Brain pericyte (primary cell): ENCODE measurements around the gene FBXW11.
"Not testable (repeated sequence)": the region's sequence is repeated elsewhere in the genome, so short reads cannot be mapped to it uniquely, and the experiment has no call there.

ENCODE experiments used
- DNase-seq: peaks from one replicate; pipeline ENCODE4 v3.0.0-alpha.2; 2012; ENCODE audit warnings: low read depth, low spot score

FBXW11 gene

GRCh38 chr5:172020110-172020786 lies 13.8 kb upstream of the FBXW11 start:
- not testable (repeated sequence) for DNase-seq

DNA sequence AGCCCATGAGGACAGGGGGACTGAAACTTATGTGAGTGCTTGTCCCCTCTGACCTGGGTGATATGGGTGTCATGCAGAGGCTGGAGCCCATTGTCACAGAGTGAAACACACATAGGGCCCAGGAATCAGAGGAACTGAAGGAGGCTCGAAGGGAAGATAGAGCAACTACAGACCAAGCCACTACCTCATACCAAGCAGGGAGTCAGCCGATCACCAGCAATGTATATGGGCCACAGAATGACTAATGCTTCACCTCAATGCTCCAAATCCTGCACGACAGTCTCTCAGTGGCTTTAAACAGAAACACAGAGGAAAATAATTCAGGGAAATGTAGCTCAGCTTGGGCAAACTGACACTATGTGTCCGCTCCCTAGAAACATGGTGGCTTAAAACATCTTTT lies 8.9 kb upstream of the FBXW11 start:
- no peak for DNase-seq

GRCh38 chr5:172010278-172010677 lies 3.8 kb upstream of the FBXW11 start:
- DNase-seq = no peak

DNA sequence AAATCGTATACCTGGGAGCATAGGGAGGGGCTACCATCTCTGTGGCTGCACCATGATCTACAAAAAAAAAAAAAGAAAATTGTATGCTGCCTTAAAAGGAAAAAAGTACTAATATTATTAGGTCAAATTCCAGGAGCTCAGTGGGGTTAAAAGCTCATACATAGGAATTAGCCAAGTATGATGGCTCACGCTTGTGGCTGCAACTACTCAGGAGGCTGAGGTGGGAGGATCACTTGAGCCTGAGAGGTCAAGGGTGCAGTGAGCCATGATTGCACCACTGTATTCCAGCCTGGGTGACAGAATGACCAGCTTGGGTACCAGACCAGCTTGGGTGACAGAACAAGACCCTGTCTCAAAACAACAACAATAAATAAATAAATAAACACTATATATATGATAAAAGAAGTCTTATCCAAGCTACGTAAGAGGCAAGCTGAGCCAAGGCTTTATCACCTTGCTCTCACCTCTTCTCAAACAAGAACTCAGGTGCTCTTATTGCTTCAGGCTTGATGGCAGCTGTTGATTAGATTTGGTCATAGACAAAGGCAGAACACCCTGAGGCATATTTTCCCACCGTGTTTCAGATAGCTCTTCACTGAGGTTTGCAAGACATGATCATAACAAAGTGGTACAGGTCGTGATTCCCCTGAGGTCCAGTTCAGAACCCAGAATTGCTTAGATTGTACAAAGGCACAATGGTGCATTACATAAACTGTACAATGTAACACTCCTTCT lies 3.3 kb upstream of the FBXW11 start:
- DNase-seq = no peak

- DNase-seq = no peak
Observed at GRCh38 chr5:172008689-172009141, 2.3 kb upstream of the FBXW11 start.

- DNase-seq = no peak
Observed at GRCh38 chr5:172008111-172008455, 1.6 kb upstream of the FBXW11 start.

DNA sequence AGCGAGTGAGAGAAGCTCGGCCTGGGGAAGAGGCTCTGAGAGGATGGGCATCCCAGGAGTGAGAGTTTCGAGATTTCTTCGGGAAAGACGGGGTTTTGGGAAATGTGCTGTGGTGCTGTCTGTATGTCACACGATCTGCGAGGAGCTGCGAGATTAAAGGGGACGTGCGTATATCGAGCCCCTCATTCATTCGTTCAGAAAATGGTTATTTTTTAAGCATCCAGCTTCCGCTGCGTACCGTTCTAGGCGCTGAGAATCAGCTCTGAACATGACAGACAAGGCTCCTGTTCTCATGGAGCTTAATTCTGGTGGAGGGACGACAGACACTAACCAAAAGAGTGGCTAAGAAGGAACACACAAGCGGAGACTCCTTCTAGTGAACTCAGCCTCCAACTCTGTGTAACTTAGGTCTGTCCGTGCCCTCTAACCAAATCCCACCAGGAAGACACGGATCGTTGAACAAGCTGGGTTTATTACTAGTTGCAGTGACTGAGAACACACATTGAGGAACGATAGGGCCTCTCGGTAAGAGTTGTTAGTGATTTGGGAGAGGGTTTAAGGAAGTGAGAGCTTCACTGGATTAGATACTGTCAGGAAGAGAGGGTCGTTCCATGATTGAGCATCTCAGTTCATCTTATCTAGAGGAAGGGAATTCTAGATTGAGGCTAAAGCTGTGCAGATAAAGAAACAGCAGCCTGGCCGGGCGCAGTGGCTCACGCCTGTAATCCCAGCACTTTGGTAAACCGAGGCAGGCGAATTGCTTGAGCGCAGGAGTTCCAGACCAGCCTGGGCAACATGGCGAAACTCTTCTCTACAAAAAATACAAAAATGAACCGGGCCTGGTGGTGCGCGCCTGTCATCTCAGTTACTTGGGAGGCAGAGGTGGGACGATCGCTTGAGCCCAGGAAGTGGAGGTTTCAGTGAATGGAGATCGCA lies 1.0 kb upstream of the FBXW11 start:
- no peak for DNase-seq

- DNase-seq = no peak
Observed at GRCh38 chr5:172005708-172006320, 624 bp downstream of the FBXW11 start.

GRCh38 chr5:172004824-172005237 lies 1.6 kb downstream of the FBXW11 start:
- DNase-seq = no peak

DNA sequence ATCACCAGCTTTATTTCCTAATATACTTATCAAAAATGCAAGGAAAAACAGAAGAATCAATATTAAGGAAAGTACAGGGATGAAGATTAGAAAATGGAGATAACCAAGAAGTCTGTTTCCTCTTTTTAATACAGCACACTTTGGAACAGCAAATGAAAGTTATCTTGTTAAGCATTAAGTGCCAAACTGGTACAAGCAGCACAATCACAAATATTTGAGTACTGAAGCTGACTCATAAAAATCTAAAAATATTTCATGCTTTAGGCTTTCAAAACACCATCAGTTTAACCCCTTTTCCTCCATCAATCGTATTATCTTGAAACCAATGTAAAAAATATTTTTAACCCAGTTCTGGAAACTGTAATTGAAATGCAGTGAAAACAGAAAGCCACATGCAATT lies 2.7 kb downstream of the FBXW11 start:
- no peak for DNase-seq

DNA sequence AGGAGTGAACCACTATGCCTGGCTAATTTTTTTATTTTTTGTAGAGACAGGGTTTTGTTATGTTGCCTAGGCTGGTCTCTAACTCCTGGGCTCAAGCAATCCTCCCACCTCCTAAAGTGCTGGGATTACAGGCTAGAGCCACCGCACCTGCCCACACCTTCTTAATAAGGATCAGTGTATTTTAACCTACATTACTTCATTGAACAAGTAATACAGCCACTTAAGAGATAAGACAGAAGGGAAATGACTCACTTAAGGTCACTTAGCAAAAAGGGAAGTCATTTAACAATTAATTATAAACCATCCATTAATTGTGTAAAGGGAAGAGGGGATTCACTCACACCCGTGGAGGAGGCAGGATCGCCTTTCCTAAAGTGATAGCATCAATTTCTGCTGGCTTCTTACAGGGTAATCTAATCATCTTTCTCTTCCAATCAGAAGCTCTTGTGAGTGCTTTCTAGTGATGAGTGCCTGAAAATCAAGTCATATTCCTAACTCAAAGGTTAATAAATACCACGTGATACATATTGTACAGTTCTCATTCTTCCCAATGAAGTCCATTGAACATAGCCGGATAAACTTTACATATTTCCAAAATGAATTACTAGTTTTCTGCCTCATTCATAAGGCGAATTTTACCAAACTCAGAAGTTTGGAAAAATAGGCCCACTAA lies 3.5 kb downstream of the FBXW11 start:
- no peak for DNase-seq

DNA sequence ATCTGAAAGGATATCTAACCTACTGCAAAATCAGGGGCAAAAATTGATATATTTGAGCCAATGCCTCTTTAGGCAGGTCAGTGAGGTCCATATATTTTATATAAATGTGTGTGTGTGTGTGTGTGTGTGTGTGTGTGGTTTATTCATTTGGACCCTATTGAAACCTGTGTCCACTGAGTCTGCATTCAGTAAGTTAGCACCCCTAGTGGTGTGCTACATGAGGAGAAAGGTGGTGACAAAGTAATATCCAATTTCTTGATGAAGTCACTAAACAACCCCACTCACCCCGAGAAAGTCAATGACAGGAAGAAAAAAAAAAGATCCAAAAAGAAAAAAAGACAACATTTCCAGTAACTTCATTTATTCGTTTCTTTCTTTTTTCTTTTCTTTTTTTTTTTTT lies 4.1 kb downstream of the FBXW11 start:
- DNase-seq = no peak

DNA sequence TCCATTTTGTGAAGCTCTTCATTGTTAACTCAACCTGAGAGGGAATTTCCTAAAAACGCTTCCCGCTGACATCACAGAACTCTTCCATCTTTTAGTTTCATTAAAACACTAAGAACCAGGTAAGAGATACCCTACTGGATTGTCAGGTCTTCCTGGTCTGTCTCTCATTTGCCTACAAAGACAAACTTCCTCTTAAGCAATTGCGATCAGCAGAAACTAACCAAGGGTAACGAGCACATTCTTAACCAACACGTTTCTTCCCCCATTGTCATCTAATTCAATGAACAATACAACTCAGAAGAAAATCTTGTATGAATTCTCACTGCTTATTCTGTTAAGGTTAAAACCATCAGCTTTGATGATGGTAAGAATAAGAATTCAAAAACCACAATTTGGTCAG lies 6.6 kb downstream of the FBXW11 start:
- DNase-seq = no peak

DNA sequence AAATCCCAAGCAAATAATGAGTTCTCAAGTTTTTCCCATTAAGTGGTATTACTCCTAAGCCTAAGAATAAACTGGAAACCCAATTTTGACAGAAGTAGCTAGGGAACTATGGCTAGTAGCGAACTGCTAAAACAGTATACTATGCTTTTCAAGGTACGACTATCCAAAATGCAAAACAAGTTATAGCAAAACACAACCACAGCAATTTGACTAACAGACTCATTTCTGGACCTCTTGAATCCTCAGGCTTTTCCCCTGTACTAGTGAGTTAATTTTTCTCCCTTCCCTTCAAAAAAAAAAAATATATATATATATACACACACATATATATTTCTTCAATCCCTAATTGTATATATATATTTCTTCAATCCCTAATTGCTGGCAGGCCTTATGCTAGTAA lies 7.3 kb downstream of the FBXW11 start:
- DNase-seq = no peak

GRCh38 chr5:171997011-171997410 lies 9.4 kb downstream of the FBXW11 start:
- DNase-seq = no peak

GRCh38 chr5:171992813-171993212 lies 13.6 kb downstream of the FBXW11 start:
- no peak for DNase-seq

GRCh38 chr5:171992305-171992704 lies 14.1 kb downstream of the FBXW11 start:
- DNase-seq = no peak

DNA sequence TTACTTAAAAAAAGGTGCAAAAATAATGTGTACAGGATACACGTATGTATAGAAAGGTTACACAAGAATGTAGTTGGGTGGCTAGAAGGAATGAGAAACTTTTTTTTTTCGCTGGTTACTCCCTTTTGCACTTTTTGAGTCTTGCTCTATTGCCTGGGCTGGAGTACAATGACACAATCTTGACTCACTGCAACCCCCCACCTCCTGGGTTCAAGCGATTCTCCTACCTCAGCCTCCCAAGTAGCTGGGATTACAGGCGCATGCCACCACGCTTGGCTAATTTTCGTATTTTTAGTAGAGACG lies 15.8 kb downstream of the FBXW11 start:
- DNase-seq = no peak

DNA sequence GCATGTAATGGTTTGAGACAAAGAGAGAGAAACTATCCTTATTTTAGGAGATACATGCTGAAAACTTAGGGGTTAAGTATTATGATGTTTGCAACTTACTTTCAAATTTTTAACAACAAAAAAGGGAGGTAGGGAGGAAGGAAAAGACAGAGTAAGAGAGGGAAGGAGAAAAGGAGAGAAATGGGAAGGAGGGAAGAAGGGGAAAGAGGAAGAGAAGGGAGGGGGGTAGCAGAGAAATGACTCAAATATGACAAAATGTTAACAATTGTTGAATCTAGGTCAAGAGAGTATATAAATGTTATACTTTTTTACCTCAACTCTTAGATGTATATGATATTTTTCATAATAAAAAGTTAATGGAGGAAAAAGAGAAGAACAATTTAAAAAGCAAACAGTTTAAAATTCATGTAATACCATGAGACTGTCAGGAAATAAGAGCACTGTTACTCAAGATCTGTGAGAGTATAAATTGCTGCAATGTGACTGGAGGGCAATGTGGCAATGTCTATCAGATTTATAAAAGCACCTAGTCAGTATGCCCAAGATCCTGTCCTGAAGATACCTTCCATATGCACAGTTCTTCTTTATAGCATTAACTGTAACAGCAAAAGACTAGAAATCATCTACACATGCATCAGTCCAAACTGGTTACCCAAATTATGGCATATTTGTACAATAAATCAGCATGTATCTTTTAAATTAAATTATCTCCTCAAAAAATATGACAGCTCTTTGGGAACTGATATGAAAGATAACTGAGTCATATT lies 16.3 kb downstream of the FBXW11 start:
- no peak for DNase-seq

- DNase-seq = no peak
Observed at GRCh38 chr5:171989276-171989675, 17.2 kb downstream of the FBXW11 start.

DNA sequence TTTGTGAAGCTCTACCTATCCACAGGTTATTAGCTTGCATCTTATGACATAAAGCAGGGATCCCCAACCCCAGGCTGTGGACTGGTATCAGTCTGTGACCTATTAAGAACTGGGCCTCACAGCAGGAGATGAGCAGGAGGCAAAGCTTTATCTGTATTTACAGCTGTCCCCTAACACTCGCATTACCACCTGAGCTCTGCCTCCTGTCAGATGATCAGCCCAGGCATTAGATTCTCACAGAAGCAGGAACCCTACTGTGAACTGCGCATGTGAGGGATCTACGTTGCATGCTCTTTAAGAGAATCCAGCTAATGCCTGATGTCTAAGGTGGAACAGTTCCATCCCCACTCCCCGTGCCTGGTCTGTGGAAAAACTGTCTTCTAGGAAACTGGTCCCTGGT lies 19.7 kb downstream of the FBXW11 start:
- DNase-seq = no peak
